ENCODE data around the gene TEX38. TPM values are rescaled to one million over a fixed set of nuclear protein-coding genes. Genes with fewer than 3 reads are reported as not detected.
"Not testable (repeated sequence)": the region's sequence is repeated elsewhere in the genome, so short reads cannot be mapped to it uniquely, and the experiment has no call there.

Gene TEX38
- total RNA-seq, 2 donors from 2014 or later: not detected

DNA sequence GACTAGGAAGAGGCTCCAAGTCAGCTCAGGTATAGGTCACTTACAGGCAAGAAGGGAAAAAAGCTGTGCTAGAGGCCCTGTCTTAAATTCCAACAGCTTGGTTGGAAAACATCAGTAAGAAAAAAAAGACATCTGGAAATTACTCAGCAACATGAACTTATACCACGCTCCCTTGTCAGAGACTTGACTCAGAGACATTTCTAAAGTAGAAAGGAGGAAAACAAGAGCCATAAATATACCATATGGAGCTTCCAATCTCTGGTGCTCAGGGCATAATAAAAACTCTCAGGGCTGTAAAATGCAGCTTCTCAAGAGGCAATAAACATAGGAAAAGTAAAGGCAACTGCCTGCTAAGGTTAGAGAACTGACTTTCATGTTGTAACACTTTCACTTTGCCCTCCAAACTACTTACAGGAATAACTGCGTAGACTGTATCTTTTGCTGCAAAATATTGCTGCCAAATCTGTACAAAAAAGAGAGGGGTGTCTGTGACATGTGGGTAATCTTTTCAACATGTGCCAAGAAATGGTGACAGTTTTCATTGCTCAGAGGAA lies 18.2 kb upstream of the TEX38 start:
- intact Hi-C loops (cut with DNase I): no loop called here
- DNase-seq (ENCODE audit: low spot score): no peak

DNA sequence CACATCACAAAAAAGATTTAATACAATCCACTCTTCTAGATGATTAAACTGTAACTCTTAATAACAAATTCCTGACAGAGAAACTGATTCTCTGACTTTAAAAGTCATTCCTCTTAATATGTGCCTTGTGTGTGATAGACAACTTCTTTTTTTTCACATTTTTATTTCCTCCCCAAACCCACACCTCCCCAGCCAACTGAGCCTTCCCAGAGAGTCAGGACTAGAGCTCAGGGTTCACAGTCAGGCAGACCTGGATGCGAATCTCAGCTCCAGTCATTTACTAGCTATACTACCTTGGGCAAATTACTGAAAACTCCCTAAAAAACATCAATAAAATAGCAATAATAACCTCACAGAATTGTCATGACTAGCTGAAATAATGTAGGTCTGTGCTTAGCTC lies 17.6 kb upstream of the TEX38 start:
- no peak for DNase-seq (ENCODE audit: low spot score)
- intact Hi-C loops (cut with DNase I): no loop called here

DNA sequence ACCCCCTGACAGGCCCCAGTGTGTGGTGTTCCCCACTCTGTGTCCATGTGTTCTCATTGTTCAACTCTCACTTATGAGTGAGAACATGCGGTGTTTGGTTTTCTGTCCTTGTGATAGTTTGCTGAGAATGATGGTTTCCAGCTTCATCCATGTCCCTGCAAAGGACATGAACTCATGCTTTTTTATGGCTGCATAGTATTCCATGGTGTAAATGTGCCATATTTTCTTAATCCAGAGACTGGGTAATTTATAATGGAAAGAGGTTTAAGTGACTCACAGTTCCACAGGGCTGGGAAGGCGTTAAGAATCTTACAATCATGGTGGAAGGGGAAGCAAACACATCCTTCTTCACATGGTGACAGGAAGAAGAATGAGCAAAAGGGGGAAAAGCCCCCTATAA lies 17.0 kb upstream of the TEX38 start:
- intact Hi-C loops (cut with DNase I); DNase-seq (ENCODE audit: low spot score): not testable (repeated sequence)

DNA sequence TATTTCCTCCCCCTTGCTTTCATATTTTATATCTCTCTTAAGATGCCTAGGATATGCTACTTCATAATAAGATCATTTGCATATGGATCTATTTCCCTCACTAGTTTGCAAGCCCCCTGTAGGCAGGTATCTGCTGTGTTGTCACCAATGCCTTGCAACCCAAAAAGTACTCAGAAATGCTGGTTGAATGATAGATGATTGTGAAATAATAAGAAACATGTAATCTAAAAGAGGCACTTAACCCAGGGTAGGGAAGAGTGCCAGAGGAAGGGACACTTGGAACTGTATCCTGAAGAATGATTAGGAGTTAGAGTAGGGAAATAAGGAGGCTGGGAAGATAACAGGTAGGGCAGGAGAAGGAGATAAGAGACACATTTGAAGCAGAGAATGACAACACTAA lies 15.8 kb upstream of the TEX38 start:
- DNase-seq (ENCODE audit: low spot score): no peak
- intact Hi-C loops (cut with DNase I): no loop called here

DNA sequence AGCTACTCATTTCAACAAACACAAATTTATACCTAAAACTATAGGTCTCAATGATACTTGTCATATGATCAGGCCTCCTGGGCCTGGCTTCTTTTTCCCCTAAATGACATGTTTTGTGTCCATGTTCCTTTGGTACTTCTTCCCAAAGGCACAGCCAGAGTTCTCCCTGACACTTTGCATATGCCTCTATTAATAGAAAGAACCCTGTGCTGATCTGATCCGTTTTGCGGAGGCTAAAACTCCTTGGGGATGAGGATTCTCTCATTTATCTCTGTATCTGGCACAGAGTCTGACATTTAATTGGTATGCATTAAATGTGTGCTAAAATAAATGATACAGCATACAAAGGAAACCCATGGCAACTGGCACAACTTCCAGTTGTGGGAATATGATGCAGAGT lies 15.0 kb upstream of the TEX38 start:
- DNase-seq (ENCODE audit: low spot score): no peak
- intact Hi-C loops (cut with DNase I): no loop called here

DNA sequence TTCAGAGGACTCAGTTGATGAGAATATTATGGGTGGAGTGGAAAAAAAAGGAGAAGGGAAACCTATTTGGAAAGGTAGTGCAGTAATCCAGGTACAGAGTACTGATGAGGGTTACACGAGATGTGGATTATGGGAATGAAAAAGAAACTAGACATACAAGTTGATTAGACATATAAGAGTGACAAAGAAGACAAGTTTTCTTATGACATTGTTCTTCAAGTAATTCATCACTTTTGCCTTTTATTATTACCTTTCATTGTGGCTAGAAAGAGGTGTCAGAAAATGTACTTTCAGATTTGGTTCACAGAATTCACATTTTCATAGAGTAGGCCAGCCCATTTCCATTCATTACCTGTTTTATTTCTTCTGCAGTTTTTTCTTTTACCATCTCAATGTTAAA lies 13.9 kb upstream of the TEX38 start:
- intact Hi-C loops (cut with DNase I): no loop called here
- no peak for DNase-seq (ENCODE audit: low spot score)

DNA sequence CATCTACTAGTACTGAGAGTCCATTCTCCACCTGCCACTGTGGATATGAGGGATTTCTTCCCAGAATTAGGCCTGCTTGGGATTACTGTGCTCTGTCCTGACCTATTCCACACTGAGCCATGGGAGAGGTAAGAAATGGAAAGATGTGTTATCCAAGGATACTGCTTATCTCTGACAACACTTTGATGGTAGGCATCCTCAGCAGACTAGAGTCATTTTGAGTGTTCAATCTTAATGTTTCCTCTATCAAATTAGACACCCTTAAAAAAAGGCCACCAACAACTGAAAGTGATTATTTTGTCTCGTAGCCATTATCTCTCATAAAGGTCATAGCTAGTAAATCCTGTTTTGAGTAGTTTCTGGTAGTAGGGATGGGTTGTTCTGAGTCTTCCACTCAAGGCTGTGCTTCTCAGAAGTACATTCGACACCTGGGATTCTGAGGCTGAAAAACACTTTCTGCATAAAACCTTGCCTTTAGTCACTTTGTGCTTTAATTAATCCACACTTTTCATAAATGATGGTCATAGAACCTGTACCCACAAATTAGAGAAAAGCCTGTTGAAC lies 12.3 kb upstream of the TEX38 start:
- DNase-seq (ENCODE audit: low spot score): no peak
- intact Hi-C loops (cut with DNase I): no loop called here

DNA sequence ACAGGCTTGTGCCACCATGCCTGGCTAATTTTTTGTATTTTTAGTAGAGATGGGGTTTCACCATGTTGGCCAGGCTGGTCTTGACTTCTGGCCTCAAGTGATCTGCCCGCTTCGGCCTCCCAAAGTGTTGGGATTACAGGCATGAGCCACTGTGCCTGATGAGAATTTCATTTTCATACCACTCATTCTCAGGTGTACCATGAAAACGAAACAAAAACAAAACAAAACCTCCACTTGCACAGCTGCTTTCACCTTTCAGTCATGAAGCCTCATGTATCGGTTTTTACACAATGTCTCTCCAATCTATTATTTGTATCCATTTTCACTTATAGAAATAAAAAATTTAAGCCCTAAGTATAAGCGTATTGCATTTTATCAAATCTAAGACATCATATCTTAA lies 11.5 kb upstream of the TEX38 start:
- intact Hi-C loops (cut with DNase I); DNase-seq (ENCODE audit: low spot score): not testable (repeated sequence)

DNA sequence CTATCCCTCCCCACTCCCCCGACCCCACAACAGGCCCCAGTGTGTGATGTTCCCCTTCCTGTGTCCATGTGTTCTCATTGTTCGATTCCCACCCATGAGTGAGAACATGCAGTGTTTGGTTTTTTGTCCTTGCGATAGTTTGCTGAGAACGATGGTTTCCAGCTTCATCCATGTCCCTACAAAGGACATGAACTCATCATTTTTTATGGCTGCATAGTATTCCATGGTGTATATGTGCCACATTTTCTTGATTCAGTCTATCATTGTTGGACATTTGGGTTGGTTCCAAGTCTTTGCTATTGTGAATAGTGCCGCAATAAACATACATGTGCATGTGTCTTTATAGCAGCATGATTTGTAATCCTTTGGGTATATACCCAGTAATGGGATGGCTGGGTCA lies 8.7 kb upstream of the TEX38 start:
- DNase-seq (ENCODE audit: low spot score); intact Hi-C loops (cut with DNase I): not testable (repeated sequence)

DNA sequence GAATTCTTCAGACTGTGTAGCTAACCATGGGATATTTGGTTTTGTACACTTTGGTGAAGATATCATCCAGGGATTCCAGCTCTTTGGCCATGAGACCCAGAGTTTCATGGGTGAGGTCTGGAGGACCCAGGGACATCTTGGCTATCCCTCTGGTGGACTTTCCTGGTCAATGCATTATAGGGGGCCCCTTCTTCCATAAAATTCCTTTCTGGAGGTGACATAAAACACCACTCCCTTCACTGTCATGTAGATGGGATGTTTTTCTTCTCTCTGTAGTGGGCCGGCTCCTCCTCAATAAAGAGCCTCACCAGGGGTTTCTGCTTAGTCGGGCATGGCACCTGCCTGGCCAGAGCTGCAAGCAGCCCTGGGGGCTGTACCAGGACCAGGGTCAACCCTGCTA lies 5.7 kb upstream of the TEX38 start:
- intact Hi-C loops (cut with DNase I): no loop called here
- DNase-seq (ENCODE audit: low spot score): no peak

DNA sequence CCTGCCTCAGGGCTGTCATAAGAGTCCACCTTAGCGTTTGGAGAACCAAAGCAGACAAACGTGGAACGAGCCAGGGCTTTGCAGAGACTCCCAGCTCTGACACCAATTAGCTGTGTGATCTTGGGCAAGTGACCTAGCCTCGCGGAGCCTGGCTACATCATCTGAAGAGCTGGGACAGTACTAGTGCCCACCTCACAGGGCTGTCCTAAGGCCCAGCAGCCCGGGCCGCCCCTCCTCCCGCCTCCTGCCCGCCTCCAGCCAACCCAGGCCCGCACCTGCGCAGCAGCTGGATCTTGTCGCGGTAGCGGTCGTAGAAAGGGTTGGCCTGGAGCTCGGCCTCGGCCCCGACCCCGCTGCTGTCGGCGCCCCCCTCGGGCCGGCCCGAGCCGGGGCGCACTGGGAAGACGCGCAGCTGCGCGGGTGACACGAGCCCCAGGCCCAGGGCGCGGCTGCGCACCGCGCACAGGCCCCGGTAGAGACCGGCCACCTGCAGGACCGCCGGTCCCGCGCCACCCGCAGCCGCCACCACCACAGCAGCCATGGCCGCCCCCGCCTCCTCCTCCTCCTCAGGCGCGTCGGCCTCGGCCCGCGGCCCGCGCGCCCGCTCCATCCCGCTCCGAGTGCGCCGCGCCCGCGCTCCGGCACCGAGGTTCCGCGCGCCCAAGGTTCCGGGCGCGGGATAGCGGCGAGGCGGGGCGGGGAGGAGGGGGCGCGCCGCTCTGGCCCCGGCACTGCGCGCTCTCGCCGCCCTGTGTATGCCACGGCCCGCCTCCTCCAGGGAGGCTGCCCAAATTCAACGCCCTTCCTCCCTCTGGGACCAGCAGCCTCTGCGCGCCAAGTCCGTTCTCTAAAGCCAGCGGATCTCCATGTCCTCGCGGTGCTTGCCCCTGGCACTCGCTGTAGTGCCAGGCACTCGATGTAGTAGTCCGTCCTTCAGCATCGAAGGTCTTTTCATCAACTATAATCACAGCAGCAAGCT lies 3.6 kb upstream of the TEX38 start, which contains the start of gene ATPAF1:
TSS of gene ATPAF1 (minus strand) at position 583 of the 979 bp plus-strand sequence. CDS start at position 541, 42 bp downstream.
- peak; percentile 92 for DNase-seq (ENCODE audit: low spot score)
- intact Hi-C loops (cut with DNase I): no loop called here

DNA sequence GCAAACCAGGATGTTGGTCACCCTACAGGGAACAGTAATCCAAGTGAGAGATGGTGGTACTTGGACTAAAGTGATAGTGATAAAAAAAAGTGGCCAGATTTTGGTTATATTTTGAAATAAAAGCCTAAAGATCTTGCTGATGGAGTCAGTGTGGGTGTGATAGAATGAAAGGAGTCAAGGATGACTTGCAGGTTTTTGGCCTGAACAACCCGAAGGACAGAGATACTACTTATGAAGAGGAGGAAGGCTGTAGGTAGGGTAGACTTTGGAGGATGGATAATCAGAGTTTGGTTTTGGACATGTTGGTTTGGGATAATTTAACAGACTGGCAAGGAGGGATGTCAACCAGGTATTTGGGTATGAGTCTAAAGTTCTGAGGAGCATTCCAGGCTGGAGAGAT lies 1.5 kb upstream of the TEX38 start:
- no peak for DNase-seq (ENCODE audit: low spot score)
- intact Hi-C loops (cut with DNase I): no loop called here

DNA sequence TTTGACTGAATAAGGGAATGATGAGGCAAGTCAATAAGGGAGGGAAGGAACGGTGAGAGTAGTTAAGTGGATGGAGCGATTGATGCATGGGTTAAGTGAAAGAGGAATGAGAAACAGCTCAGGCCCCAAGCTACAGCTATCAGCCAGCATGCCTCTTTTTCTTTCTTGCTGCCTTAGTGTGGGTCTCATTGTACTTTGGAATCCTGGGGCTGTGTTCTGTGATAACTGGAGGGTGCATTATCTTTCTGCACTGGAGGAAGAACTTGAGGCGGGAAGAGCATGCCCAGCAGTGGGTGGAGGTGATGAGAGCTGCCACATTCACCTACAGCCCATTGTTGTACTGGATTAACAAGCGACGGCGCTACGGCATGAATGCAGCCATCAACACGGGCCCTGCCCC lies 1.0 kb downstream of the TEX38 start:
- intact Hi-C loops (cut with DNase I): no loop called here
- no peak for DNase-seq (ENCODE audit: low spot score)

DNA sequence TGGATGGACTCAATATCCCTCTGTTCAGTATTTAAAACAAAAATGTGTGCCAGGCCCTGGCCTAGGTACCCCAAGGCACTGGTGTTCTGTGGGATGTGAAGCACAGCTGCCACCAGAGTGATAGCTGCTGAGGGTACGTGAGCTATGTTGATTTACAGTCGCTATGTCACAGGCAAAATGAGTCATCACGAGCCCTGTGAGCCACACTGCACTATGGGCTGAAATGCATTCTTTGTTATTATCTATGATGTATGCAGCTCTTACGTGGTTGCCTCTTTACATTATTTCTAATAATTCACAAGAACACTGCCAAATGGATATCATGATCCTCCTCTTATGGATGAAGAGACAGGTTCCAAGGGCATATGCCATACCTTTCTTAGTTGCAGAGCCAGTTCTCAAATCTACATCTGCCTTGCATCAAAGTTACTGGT lies 2.1 kb downstream of the TEX38 start:
- intact Hi-C loops (cut with DNase I): no loop called here
- no peak for DNase-seq (ENCODE audit: low spot score)

DNA sequence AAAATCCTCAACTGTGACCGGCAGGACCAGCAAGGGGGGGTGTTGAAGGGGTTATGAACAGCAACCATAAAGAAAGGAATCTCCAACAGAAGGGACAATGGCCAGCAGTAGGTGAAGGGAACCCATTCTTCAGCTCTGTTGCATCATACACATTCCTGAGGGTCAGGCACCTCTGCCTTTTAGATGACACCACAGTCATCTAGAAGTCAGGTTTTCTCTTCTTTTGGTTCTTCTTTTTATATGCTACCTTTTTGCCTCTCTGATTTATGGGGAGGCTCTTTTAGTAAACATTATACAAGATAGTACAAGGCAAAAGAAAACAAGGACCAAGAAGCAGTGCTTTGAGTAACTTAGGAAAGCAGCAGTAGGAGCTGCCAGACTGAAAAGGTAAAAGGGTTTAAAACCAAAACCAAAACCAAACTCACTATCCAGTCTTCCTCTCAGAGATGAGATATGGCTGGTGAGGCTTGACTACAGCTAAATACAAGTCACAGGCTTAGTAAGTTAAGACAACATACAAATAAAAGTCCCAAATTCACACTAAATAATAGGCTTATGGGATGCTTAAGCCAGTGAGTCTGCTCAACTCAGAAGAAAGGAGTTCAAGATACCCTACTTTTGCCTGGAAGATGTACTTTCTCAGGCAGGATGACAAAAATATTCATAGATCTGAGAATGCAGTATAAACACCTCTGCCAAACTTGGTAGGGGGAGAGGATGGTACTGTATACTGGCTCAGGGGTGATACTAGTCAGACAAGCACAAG lies 4.1 kb downstream of the TEX38 start:
- no peak for DNase-seq (ENCODE audit: low spot score)
- intact Hi-C loops (cut with DNase I): no loop called here

DNA sequence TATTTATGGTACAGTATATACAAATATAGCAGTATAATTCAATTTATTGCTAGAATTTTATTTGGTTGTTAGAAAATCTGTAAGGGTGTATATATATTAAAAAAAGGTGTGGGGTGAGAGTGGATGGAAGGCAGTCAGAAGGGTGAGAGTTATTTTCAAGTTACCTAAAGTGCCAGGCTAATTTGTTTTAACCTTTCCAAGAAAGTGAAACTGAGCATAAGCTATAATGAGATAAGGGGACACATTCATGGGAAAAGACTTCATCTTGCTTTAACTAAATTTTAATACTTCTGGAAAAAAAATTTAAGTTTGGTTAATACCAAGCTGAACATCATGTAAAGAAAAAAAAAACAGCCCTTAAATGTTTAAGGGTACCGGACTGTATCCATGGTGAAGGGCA lies 4.9 kb downstream of the TEX38 start:
- no peak for DNase-seq (ENCODE audit: low spot score)
- intact Hi-C loops (cut with DNase I): no loop called here

DNA sequence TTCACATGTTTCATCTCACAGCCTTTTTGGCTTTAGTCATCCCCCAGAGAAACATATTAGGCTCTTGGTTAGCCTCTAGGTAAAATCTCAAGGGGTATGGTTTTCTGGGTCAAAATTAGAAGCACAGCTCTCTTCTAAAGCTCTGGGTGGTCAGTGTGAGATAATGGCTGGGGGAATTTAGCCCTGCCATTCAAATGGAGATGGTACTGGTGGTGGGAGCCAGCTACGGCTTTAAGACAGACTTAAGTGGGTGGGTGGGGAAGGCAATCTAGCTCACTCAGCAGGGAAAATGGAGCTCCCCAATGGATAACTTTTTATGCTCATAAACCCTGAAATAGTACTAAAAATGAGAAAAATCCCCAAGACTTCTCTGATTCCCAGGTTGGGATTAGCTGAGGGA lies 5.7 kb downstream of the TEX38 start:
- intact Hi-C loops (cut with DNase I): no loop called here
- no peak for DNase-seq (ENCODE audit: low spot score)

DNA sequence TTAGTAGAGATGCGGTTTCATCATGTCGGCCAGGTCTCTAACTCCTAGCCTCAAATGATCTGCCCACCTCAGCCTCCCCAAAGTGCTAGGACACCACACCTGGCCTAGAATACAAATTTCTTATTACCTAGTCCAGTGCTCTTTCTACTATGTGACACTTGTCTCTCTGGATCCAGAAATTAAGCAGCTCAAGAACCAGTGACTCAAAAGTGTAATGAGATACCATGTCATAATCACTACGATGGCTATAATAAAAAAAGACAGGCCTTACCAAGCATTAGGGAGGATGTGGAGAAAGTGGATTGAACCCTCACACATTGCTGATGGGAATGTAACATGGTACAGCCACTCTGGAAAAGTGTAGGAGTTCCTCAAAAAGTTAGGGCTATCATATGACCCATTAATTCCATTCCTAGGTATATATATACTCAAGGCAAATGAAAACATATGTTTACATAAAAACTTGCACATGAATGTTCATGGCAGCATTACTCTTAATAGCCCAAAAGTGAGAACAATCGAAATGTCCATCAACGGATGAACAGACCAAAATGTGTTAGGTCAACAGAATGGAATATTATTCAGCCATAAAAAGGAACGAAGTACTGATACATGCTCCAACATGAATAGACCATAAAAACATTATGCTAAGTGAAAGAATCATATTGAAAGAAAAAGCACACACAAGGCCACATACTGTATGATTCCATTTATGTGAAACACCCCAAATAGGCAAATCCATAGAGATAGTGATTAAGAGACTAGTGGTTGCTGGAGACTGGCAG lies 8.3 kb downstream of the TEX38 start:
- DNase-seq (ENCODE audit: low spot score): no peak
- intact Hi-C loops (cut with DNase I): no loop called here

Measured in posterior vena cava (tissue), 2 donors.